ENCODE results near the gene NECTIN1. TPM values are rescaled to one million over a fixed set of nuclear protein-coding genes. Genes with fewer than 3 reads are reported as not detected.
"Not testable (repeated sequence)": the region's sequence is repeated elsewhere in the genome, so short reads cannot be mapped to it uniquely, and the experiment has no call there.

NECTIN1 gene
- total RNA-seq, 2 donors from 2014 or later = 29.3 to 45.3 TPM

GRCh38 chr11:119602745-119603373, 126.1 kb downstream of the NECTIN1 start:
- no peaks in the 10 kb centered on the region for H3K36me3 Mint-ChIP-seq (ENCODE audit: low read depth)
- Histone ChIP-seq H3K36me3 (ENCODE audit: control insufficient read depth, insufficient read depth, low read length) (no peaks in the 10 kb centered on the region), H3K27me3 (ENCODE audit: control insufficient read depth, insufficient read depth, low read length, poor library complexity, severe bottlenecking) (no peaks in the 10 kb centered on the region), H3K4me3 (ENCODE audit: low read length) (no peak overlapping the region), H3K27ac (ENCODE audit: low read depth, low read length) (no peak overlapping the region), H3K9ac (ENCODE audit: extremely low read depth, low read length, poor library complexity, severe bottlenecking) (no peak overlapping the region), H3K4me1 (ENCODE audit: control insufficient read depth, insufficient read depth, low read length) (no peaks in the 10 kb centered on the region), H3K9me3 (ENCODE audit: control insufficient read depth, low read length) (no peaks in the 10 kb centered on the region)
- H3K27ac Mint-ChIP-seq = no peak overlapping the region
- peaks cover 9% of the 10 kb centered on the region for H3K4me1 Mint-ChIP-seq
- WGBS, 2 experiments (ENCODE audit: insufficient coverage in 1 of 2, insufficient read length in 1 of 2) = 88 to 89% methylated on average over 27 to 28 of the region's 28 CpGs
- H3K9me3 Mint-ChIP-seq = no peaks in the 10 kb centered on the region
- H3K4me3 Mint-ChIP-seq = no peak overlapping the region
- DNase-seq = peak; percentile 81
- peak; percentile 71 for TF ChIP-seq CTCF (conservative IDR thresholded peaks at IDR 0.05)
- H3K27me3 Mint-ChIP-seq (ENCODE audit: insufficient read depth) = peaks cover 35% of the 10 kb centered on the region

GRCh38 chr11:119599864-119600541, 129.0 kb downstream of the NECTIN1 start:
- no peak for TF ChIP-seq CTCF (conservative IDR thresholded peaks at IDR 0.05)
- H3K4me1 Mint-ChIP-seq = peaks cover 6% of the 10 kb centered on the region
- H3K27me3 Mint-ChIP-seq (ENCODE audit: insufficient read depth) = peaks cover 24% of the 10 kb centered on the region
- 88 to 91% methylated on average over 7 to 10 of the region's 10 CpGs for WGBS, 2 experiments (ENCODE audit: insufficient coverage in 1 of 2, insufficient read length in 1 of 2)
- Histone ChIP-seq H3K4me1 (ENCODE audit: control insufficient read depth, insufficient read depth, low read length) (no peaks in the 10 kb centered on the region), H3K27ac (ENCODE audit: low read depth, low read length) (no peak overlapping the region), H3K36me3 (ENCODE audit: control insufficient read depth, insufficient read depth, low read length) (no peaks in the 10 kb centered on the region), H3K27me3 (ENCODE audit: control insufficient read depth, insufficient read depth, low read length, poor library complexity, severe bottlenecking) (no peaks in the 10 kb centered on the region), H3K4me3 (ENCODE audit: low read length) (no peak overlapping the region), H3K9ac (ENCODE audit: extremely low read depth, low read length, poor library complexity, severe bottlenecking) (no peak overlapping the region), H3K9me3 (ENCODE audit: control insufficient read depth, low read length) (no peaks in the 10 kb centered on the region)
- no peak overlapping the region for H3K4me3 Mint-ChIP-seq
- no peak for DNase-seq
- no peaks in the 10 kb centered on the region for H3K9me3 Mint-ChIP-seq
- H3K36me3 Mint-ChIP-seq (ENCODE audit: low read depth) = no peaks in the 10 kb centered on the region
- no peak overlapping the region for H3K27ac Mint-ChIP-seq

GRCh38 chr11:119595941-119596340, 133.1 kb downstream of the NECTIN1 start:
- H3K27me3 ChIP-seq (ENCODE audit: control insufficient read depth, insufficient read depth, low read length, poor library complexity, severe bottlenecking); H3K27ac ChIP-seq (ENCODE audit: low read depth, low read length); H3K27me3 Mint-ChIP-seq (ENCODE audit: insufficient read depth); H3K4me3 ChIP-seq (ENCODE audit: low read length); H3K27ac Mint-ChIP-seq; H3K36me3 ChIP-seq (ENCODE audit: control insufficient read depth, insufficient read depth, low read length); DNase-seq; H3K9ac ChIP-seq (ENCODE audit: extremely low read depth, low read length, poor library complexity, severe bottlenecking); H3K4me1 ChIP-seq (ENCODE audit: control insufficient read depth, insufficient read depth, low read length); H3K9me3 ChIP-seq (ENCODE audit: control insufficient read depth, low read length); H3K4me3 Mint-ChIP-seq; H3K4me1 Mint-ChIP-seq; H3K36me3 Mint-ChIP-seq (ENCODE audit: low read depth): not testable (repeated sequence)
- 76 to 83% methylated on average over 2 of the region's 2 CpGs for WGBS, 2 experiments (ENCODE audit: insufficient coverage in 1 of 2, insufficient read length in 1 of 2)
- peaks cover 10% of the 10 kb centered on the region for H3K9me3 Mint-ChIP-seq

All from endodermal cell (in vitro differentiated cells).